Effector memory CD4-positive, alpha-beta T cell (primary cell): Measurements from ENCODE around the gene GPBAR1.

Experiments
- DNase-seq, 3 donors: peaks; one replicate each; pipeline ENCODE4 v3.0.0-alpha.2; 2020
- H3K27ac ChIP-seq: 2 replicates; pipeline ENCODE4 v1.7.0; 2013; ENCODE audit warnings: mild to moderate bottlenecking, low read length, moderate library complexity; ENCODE audit not compliant: insufficient read depth, poor library complexity, severe bottlenecking
- H3K27me3 ChIP-seq: replicated peaks from 2 replicates; pipeline ENCODE4 v1.7.0; 2013; ENCODE audit warnings: mild to moderate bottlenecking, low read length; ENCODE audit not compliant: insufficient read depth, control insufficient read depth, poor library complexity, severe bottlenecking
- H3K36me3 ChIP-seq: 2 replicates; pipeline ENCODE4 v1.7.0; 2013; ENCODE audit warnings: mild to moderate bottlenecking, low read length, moderate library complexity; ENCODE audit not compliant: control insufficient read depth, insufficient read depth
- H3K4me1 ChIP-seq: 2 replicates; pipeline ENCODE4 v1.7.0; 2013; ENCODE audit warnings: low read length, mild to moderate bottlenecking; ENCODE audit not compliant: control insufficient read depth, insufficient read depth, poor library complexity, severe bottlenecking
- H3K4me3 ChIP-seq: 2 replicates; pipeline ENCODE4 v1.7.0; 2013; ENCODE audit warnings: low read length, low read depth, mild to moderate bottlenecking; ENCODE audit not compliant: insufficient read depth, poor library complexity, severe bottlenecking
- H3K9me3 ChIP-seq: 2 replicates; pipeline ENCODE4 v1.7.0; 2013; ENCODE audit warnings: mild to moderate bottlenecking, low read length, moderate library complexity; ENCODE audit not compliant: control insufficient read depth

GPBAR1 gene

GRCh38 chr2:218223046-218223445 lies 37.8 kb upstream of the GPBAR1 start:
- Histone ChIP-seq H3K9me3 (no peaks in the 10 kb centered on the region), H3K4me1 (peaks cover 72% of the 10 kb centered on the region), H3K27ac (peak overlapping the region; percentile 36), H3K4me3 (peak overlapping the region; percentile 24), H3K27me3 (no peaks in the 10 kb centered on the region), H3K36me3 (peaks cover 21% of the 10 kb centered on the region)
- DNase-seq, result no peak

GRCh38 chr2:218224186-218224585 lies 36.6 kb upstream of the GPBAR1 start:
- no peak overlapping the region for H3K4me3 ChIP-seq
- H3K36me3 ChIP-seq, result peaks cover 21% of the 10 kb centered on the region
- no peaks in the 10 kb centered on the region for H3K9me3 ChIP-seq
- H3K27me3 ChIP-seq, result no peaks in the 10 kb centered on the region
- H3K27ac ChIP-seq, result peak overlapping the region; percentile 36
- no peak for DNase-seq
- H3K4me1 ChIP-seq, result peaks cover 78% of the 10 kb centered on the region

- Histone ChIP-seq H3K27me3 (no peaks in the 10 kb centered on the region), H3K36me3 (peaks cover 35% of the 10 kb centered on the region), H3K4me1 (peaks cover 72% of the 10 kb centered on the region), H3K27ac (no peak overlapping the region), H3K4me3 (no peak overlapping the region), H3K9me3 (no peaks in the 10 kb centered on the region)
- no peak for DNase-seq
Measured at GRCh38 chr2:218226903-218227302, 33.9 kb upstream of the GPBAR1 start.

GRCh38 chr2:218228366-218229090 lies 32.3 kb upstream of the GPBAR1 start:
- DNase-seq, result no peak
- no peaks in the 10 kb centered on the region for H3K27me3 ChIP-seq
- peak overlapping the region; percentile 54 for H3K27ac ChIP-seq
- peaks cover 45% of the 10 kb centered on the region for H3K36me3 ChIP-seq
- peaks cover 57% of the 10 kb centered on the region for H3K4me1 ChIP-seq
- H3K9me3 ChIP-seq, result no peaks in the 10 kb centered on the region
- H3K4me3 ChIP-seq, result no peak overlapping the region

GRCh38 chr2:218229239-218229638 lies 31.6 kb upstream of the GPBAR1 start:
- Histone ChIP-seq H3K4me1 (peaks cover 50% of the 10 kb centered on the region), H3K9me3 (no peaks in the 10 kb centered on the region), H3K27me3 (no peaks in the 10 kb centered on the region), H3K27ac (peak overlapping the region; percentile 54), H3K36me3 (peaks cover 49% of the 10 kb centered on the region), H3K4me3 (no peak overlapping the region)
- DNase-seq, result peak in 2 of 3 donors; percentile 18 to 22

GRCh38 chr2:218229851-218230250 lies 31.0 kb upstream of the GPBAR1 start:
- peaks cover 49% of the 10 kb centered on the region for H3K36me3 ChIP-seq
- no peaks in the 10 kb centered on the region for H3K9me3 ChIP-seq
- H3K4me1 ChIP-seq, result peaks cover 44% of the 10 kb centered on the region
- DNase-seq, result no peak
- peak overlapping the region; percentile 54 for H3K27ac ChIP-seq
- H3K27me3 ChIP-seq, result no peaks in the 10 kb centered on the region
- no peak overlapping the region for H3K4me3 ChIP-seq

GRCh38 chr2:218230882-218231281 lies 29.9 kb upstream of the GPBAR1 start:
- Histone ChIP-seq H3K4me1 (peaks cover 35% of the 10 kb centered on the region), H3K27ac (peak overlapping the region; percentile 48), H3K9me3 (no peaks in the 10 kb centered on the region), H3K4me3 (no peak overlapping the region), H3K36me3 (peaks cover 55% of the 10 kb centered on the region), H3K27me3 (no peaks in the 10 kb centered on the region)
- no peak for DNase-seq

- no peak overlapping the region for H3K4me3 ChIP-seq
- DNase-seq, result no peak
- H3K27ac ChIP-seq, result no peak overlapping the region
- peaks cover 74% of the 10 kb centered on the region for H3K36me3 ChIP-seq
- no peaks in the 10 kb centered on the region for H3K27me3 ChIP-seq
- H3K4me1 ChIP-seq, result peaks cover 26% of the 10 kb centered on the region
- H3K9me3 ChIP-seq, result no peaks in the 10 kb centered on the region
Measured at GRCh38 chr2:218233543-218233942, 27.3 kb upstream of the GPBAR1 start.

- Histone ChIP-seq H3K27ac (no peak overlapping the region), H3K4me3 (no peak overlapping the region), H3K36me3 (peaks cover 84% of the 10 kb centered on the region), H3K4me1 (peaks cover 19% of the 10 kb centered on the region), H3K9me3 (no peaks in the 10 kb centered on the region), H3K27me3 (no peaks in the 10 kb centered on the region)
- no peak for DNase-seq
Measured at GRCh38 chr2:218234521-218234920, 26.3 kb upstream of the GPBAR1 start.

- H3K9me3 ChIP-seq, result no peaks in the 10 kb centered on the region
- H3K4me3 ChIP-seq, result no peak overlapping the region
- no peaks in the 10 kb centered on the region for H3K27me3 ChIP-seq
- no peak overlapping the region for H3K27ac ChIP-seq
- H3K36me3 ChIP-seq, result peaks cover 89% of the 10 kb centered on the region
- no peak for DNase-seq
- H3K4me1 ChIP-seq, result peaks cover 14% of the 10 kb centered on the region
Measured at GRCh38 chr2:218235017-218235416, 25.8 kb upstream of the GPBAR1 start.
